Neural crest cell (in vitro differentiated cells): ENCODE results near the gene RNPEP. TPM values are rescaled to one million over a fixed set of nuclear protein-coding genes. Genes with fewer than 3 reads are reported as not detected.

Experiments
- DNase-seq: peaks from one replicate; pipeline ENCODE4 v3.0.0; 2021; ENCODE audit warnings: low read depth, mixed read lengths, low spot score
- H3K27ac Mint-ChIP-seq: one replicate; pipeline ENCODE4 v1.8.0; 2021; ENCODE audit warnings: mild to moderate bottlenecking, mixed read lengths; ENCODE audit not compliant: unreplicated experiment
- H3K27me3 Mint-ChIP-seq: 2 replicates; pipeline ENCODE4 v1.8.0; 2021; ENCODE audit warnings: low read depth, mild to moderate bottlenecking, mixed read lengths
- H3K36me3 Mint-ChIP-seq: 2 replicates; pipeline ENCODE4 v1.8.0; 2021; ENCODE audit warnings: low read depth, mild to moderate bottlenecking, mixed read lengths
- H3K4me1 Mint-ChIP-seq: 2 replicates; pipeline ENCODE4 v1.8.0; 2021; ENCODE audit warnings: mixed read lengths
- H3K4me3 Mint-ChIP-seq: one replicate; pipeline ENCODE4 v1.8.0; 2021; ENCODE audit warnings: mild to moderate bottlenecking, mixed read lengths
- H3K9me3 Mint-ChIP-seq: 2 replicates; pipeline ENCODE4 v1.8.0; 2021; ENCODE audit warnings: mixed read lengths
- CTCF ChIP-seq: fragments of 200-600 bp; sonication (generic); conservative IDR thresholded peaks from 2 replicates; pipeline ENCODE4 v1.5.0; 2021; ENCODE audit warnings: antibody characterized with exemption, mild to moderate bottlenecking
- long read RNA-seq: library from polyadenylated mRNA; unstranded; transcript quantifications from one replicate; pipeline ENCODE4 v2.0.0, GENCODE V29; 2020
- total RNA-seq: library from RNA; stranded (reverse); gene quantifications from 2 replicates; pipeline ENCODE4 v1.2.1, GENCODE V29; 2021

Gene RNPEP, protein sequence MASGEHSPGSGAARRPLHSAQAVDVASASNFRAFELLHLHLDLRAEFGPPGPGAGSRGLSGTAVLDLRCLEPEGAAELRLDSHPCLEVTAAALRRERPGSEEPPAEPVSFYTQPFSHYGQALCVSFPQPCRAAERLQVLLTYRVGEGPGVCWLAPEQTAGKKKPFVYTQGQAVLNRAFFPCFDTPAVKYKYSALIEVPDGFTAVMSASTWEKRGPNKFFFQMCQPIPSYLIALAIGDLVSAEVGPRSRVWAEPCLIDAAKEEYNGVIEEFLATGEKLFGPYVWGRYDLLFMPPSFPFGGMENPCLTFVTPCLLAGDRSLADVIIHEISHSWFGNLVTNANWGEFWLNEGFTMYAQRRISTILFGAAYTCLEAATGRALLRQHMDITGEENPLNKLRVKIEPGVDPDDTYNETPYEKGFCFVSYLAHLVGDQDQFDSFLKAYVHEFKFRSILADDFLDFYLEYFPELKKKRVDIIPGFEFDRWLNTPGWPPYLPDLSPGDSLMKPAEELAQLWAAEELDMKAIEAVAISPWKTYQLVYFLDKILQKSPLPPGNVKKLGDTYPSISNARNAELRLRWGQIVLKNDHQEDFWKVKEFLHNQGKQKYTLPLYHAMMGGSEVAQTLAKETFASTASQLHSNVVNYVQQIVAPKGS
- 47.7 and 50.8 TPM in 2 replicates for total RNA-seq
- long read RNA-seq, partial matches to known transcripts, result 13 of 29 reads
- long read RNA-seq, other reads (novel, unspliced or antisense), result 16 of 29 reads

- Mint-ChIP-seq H3K4me1 (peaks cover 27% of the 10 kb centered on the region), H3K27ac (peak within 1 kb of the TSS; percentile 58), H3K4me3 (peak within 1 kb of the TSS; percentile 98), H3K9me3 (no peaks in the 10 kb centered on the region), H3K36me3 (no peaks in the 10 kb centered on the region), H3K27me3 (no peaks in the 10 kb centered on the region)
- TF ChIP-seq CTCF, result peak; percentile 39
- DNase-seq, result peak; percentile 60
Measured at GRCh38 chr1:201982623-201983379, at the start of gene RNPEP. TSS of gene RNPEP (plus strand) at chr1:201982648. CDS start at chr1:201982667, 19 bp downstream.

GRCh38 chr1:201933840-201934430, 48.5 kb upstream of the RNPEP start:
- Mint-ChIP-seq H3K4me3 (no peak overlapping the region), H3K9me3 (no peaks in the 10 kb centered on the region), H3K27ac (no peak overlapping the region), H3K27me3 (no peaks in the 10 kb centered on the region), H3K4me1 (peaks cover 6% of the 10 kb centered on the region), H3K36me3 (no peaks in the 10 kb centered on the region)
- DNase-seq, result no peak
- no peak for TF ChIP-seq CTCF

DNA sequence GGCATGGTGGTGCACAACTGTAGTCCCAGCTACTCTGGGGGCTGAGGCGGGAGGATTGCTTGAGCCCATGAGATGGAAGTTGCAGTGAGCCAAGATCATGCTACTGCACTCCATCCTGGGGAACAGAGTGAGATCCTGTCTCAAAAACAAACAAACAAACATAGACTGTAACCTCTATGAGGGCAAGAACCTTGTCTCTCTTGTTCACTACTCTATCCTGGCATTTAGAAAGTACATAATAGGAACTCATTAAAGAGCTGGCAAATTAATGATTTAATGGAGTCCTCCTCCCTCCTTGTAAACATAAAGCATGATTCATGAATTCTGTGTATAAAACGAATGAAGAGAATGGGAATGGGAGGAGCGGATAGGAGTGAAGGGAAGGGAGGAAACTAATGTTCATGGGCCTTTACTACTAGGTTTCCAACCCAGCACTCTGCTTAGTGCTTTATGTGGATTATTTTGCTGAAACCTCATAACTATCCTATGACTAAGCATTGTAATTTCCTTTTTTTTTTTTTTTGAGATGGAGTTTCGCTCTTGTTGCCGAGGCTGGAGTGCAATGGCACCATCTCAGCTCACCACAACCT, 44.7 kb upstream of the RNPEP start:
- Mint-ChIP-seq H3K27me3 (no peaks in the 10 kb centered on the region), H3K9me3 (no peaks in the 10 kb centered on the region), H3K36me3 (no peaks in the 10 kb centered on the region), H3K27ac (no peak overlapping the region), H3K4me3 (no peak overlapping the region), H3K4me1 (peaks cover 22% of the 10 kb centered on the region)
- no peak for DNase-seq
- no peak for TF ChIP-seq CTCF

DNA sequence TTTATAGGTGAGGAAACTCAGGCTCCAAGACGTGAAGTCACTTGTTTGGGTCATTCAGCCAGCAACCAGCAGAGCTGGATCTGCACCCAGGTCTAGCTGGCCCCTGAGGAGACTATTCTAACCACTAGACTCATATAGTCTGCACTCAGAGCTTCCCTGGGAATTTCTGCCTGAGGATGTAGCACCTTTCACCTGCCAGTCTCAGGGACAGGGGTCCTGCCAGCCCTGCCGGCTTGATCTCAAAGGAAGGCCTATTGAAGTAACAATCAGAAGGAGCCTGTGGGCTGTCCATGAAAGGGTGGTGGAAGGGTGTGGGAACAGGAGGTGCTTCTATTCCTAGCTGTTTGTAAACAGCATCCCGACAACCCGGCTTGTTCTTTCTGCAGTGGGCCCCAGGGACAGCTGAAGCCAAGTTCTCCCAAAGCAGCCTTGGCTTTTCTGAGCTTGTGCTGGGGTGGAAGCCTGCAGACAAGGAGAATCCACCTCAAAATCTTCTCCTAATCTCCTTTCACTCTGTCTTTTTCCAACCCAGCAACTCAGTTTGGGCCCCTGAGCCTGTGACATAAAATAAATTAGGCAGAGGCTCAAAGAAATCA, 43.9 kb upstream of the RNPEP start:
- Mint-ChIP-seq H3K36me3 (no peaks in the 10 kb centered on the region), H3K27ac (no peak overlapping the region), H3K9me3 (no peaks in the 10 kb centered on the region), H3K27me3 (no peaks in the 10 kb centered on the region), H3K4me1 (peaks cover 22% of the 10 kb centered on the region), H3K4me3 (no peak overlapping the region)
- no peak for DNase-seq
- TF ChIP-seq CTCF, result no peak
